Stimulated activated effector memory CD8-positive, alpha-beta T cell treated with anti-CD3 and anti-CD28 coated beads, Interleukin-12 subunit alpha, Interleukin-12 subunit beta, amount 100 ng/mL, for 72 hours (primary cell): ENCODE results near the gene RS1.

ENCODE experiments used
- ATAC-seq: fragments of 150-1000 bp; cut with Tn5 transposase; 2 replicates; pipeline ENCODE4 v1.10.0; 2021
- DNase-seq, 2 donors: peaks; one replicate each; pipeline ENCODE4 v3.0.0; 2021 to 2022; ENCODE audit warnings: low spot score in 2 of 2
- H3K27ac Mint-ChIP-seq: one replicate; pipeline ENCODE4 v1.8.0; 2022; ENCODE audit warnings: mild to moderate bottlenecking, mixed read lengths
- H3K36me3 Mint-ChIP-seq: one replicate; pipeline ENCODE4 v1.8.0; 2022; ENCODE audit warnings: mild to moderate bottlenecking, mixed read lengths
- H3K4me1 Mint-ChIP-seq: one replicate; pipeline ENCODE4 v1.8.0; 2022; ENCODE audit warnings: mixed read lengths
- H3K4me3 Mint-ChIP-seq: one replicate; pipeline ENCODE4 v1.8.0; 2022; ENCODE audit warnings: mild to moderate bottlenecking, mixed read lengths
- H3K9me3 Mint-ChIP-seq: one replicate; pipeline ENCODE4 v1.8.0; 2022; ENCODE audit warnings: mixed read lengths

RS1 gene

GRCh38 chrX:18677161-18677869 is 5.4 kb upstream of the RS1 start:
- Mint-ChIP-seq H3K9me3 (no peaks in the 10 kb centered on the region), H3K27ac (no peak overlapping the region), H3K4me1 (peaks cover 5% of the 10 kb centered on the region), H3K4me3 (no peak overlapping the region), H3K36me3 (peaks cover 22% of the 10 kb centered on the region)
- DNase-seq (no peak), ATAC-seq (no peak)

- H3K27ac Mint-ChIP-seq, result no peak overlapping the region
- ATAC-seq (no peak), DNase-seq (no peak)
- peaks cover 22% of the 10 kb centered on the region for H3K36me3 Mint-ChIP-seq
- peaks cover 5% of the 10 kb centered on the region for H3K4me1 Mint-ChIP-seq
- no peaks in the 10 kb centered on the region for H3K9me3 Mint-ChIP-seq
- H3K4me3 Mint-ChIP-seq, result no peak overlapping the region
These were observed 4.6 kb upstream of the RS1 start for GRCh38 chrX:18676470-18676869.

- Mint-ChIP-seq H3K36me3 (peaks cover 22% of the 10 kb centered on the region), H3K9me3 (no peaks in the 10 kb centered on the region), H3K27ac (no peak overlapping the region), H3K4me1 (peaks cover 5% of the 10 kb centered on the region), H3K4me3 (peak overlapping the region; percentile 61)
- DNase-seq, result no peak
- ATAC-seq, result no peak
These were observed 4.1 kb upstream of the RS1 start for GRCh38 chrX:18676050-18676449.

- DNase-seq, result peak; percentile 77 to 89
- Mint-ChIP-seq H3K4me1 (peaks cover 5% of the 10 kb centered on the region), H3K9me3 (no peaks in the 10 kb centered on the region), H3K36me3 (peaks cover 22% of the 10 kb centered on the region), H3K27ac (peak overlapping the region; percentile 94), H3K4me3 (peak overlapping the region; percentile 61)
- peak; percentile 88 for ATAC-seq
These were observed 3.2 kb upstream of the RS1 start for GRCh38 chrX:18674788-18675735.

GRCh38 chrX:18674417-18674787 is 2.5 kb upstream of the RS1 start:
- Mint-ChIP-seq H3K4me3 (peak overlapping the region; percentile 61), H3K4me1 (peaks cover 5% of the 10 kb centered on the region), H3K36me3 (peaks cover 22% of the 10 kb centered on the region), H3K27ac (peak overlapping the region; percentile 94), H3K9me3 (no peaks in the 10 kb centered on the region)
- DNase-seq (peak; percentile 2 to 56), ATAC-seq (peak; percentile 52)

- H3K36me3 Mint-ChIP-seq, result no peaks in the 10 kb centered on the region
- no peak for ATAC-seq
- H3K27ac Mint-ChIP-seq, result no peak overlapping the region
- no peak overlapping the region for H3K4me3 Mint-ChIP-seq
- peaks cover 4% of the 10 kb centered on the region for H3K4me1 Mint-ChIP-seq
- DNase-seq, result no peak
- peaks cover 2% of the 10 kb centered on the region for H3K9me3 Mint-ChIP-seq
These were observed 3.7 kb downstream of the RS1 start for GRCh38 chrX:18668071-18668835.

- no peaks in the 10 kb centered on the region for H3K36me3 Mint-ChIP-seq
- peaks cover 4% of the 10 kb centered on the region for H3K4me1 Mint-ChIP-seq
- H3K9me3 Mint-ChIP-seq, result peaks cover 2% of the 10 kb centered on the region
- no peak for ATAC-seq
- DNase-seq, result no peak
- no peak overlapping the region for H3K4me3 Mint-ChIP-seq
- H3K27ac Mint-ChIP-seq, result no peak overlapping the region
These were observed 5.3 kb downstream of the RS1 start for GRCh38 chrX:18666614-18667013.

- Mint-ChIP-seq H3K36me3 (no peaks in the 10 kb centered on the region), H3K27ac (no peak overlapping the region), H3K9me3 (peaks cover 2% of the 10 kb centered on the region), H3K4me1 (peaks cover 4% of the 10 kb centered on the region), H3K4me3 (no peak overlapping the region)
- ATAC-seq (no peak), DNase-seq (no peak)
These were observed 7.0 kb downstream of the RS1 start for GRCh38 chrX:18664947-18665346.

- ATAC-seq (no peak), DNase-seq (no peak)
- peaks cover 2% of the 10 kb centered on the region for H3K9me3 Mint-ChIP-seq
- no peaks in the 10 kb centered on the region for H3K36me3 Mint-ChIP-seq
- H3K27ac Mint-ChIP-seq, result no peak overlapping the region
- H3K4me3 Mint-ChIP-seq, result no peak overlapping the region
- peaks cover 3% of the 10 kb centered on the region for H3K4me1 Mint-ChIP-seq
These were observed 10.6 kb downstream of the RS1 start for GRCh38 chrX:18661273-18661672.

GRCh38 chrX:18654875-18655836 is 16.8 kb downstream of the RS1 start:
- H3K4me1 Mint-ChIP-seq, result no peaks in the 10 kb centered on the region
- H3K4me3 Mint-ChIP-seq, result no peak overlapping the region
- DNase-seq (no peak), ATAC-seq (no peak)
- no peaks in the 10 kb centered on the region for H3K36me3 Mint-ChIP-seq
- no peak overlapping the region for H3K27ac Mint-ChIP-seq
- H3K9me3 Mint-ChIP-seq, result no peaks in the 10 kb centered on the region

GRCh38 chrX:18652636-18653035 is 19.3 kb downstream of the RS1 start:
- DNase-seq (no peak), ATAC-seq (no peak)
- Mint-ChIP-seq H3K9me3 (no peaks in the 10 kb centered on the region), H3K27ac (no peak overlapping the region), H3K4me1 (no peaks in the 10 kb centered on the region), H3K4me3 (no peak overlapping the region), H3K36me3 (no peaks in the 10 kb centered on the region)

GRCh38 chrX:18650662-18651061 is 21.2 kb downstream of the RS1 start:
- ATAC-seq (no peak), DNase-seq (no peak)
- Mint-ChIP-seq H3K27ac (no peak overlapping the region), H3K4me3 (no peak overlapping the region), H3K36me3 (no peaks in the 10 kb centered on the region), H3K4me1 (no peaks in the 10 kb centered on the region), H3K9me3 (no peaks in the 10 kb centered on the region)

GRCh38 chrX:18649498-18649951 is 22.4 kb downstream of the RS1 start:
- DNase-seq (no peak), ATAC-seq (no peak)
- Mint-ChIP-seq H3K27ac (no peak overlapping the region), H3K36me3 (no peaks in the 10 kb centered on the region), H3K9me3 (no peaks in the 10 kb centered on the region), H3K4me1 (no peaks in the 10 kb centered on the region), H3K4me3 (no peak overlapping the region)

GRCh38 chrX:18647621-18648020 is 24.3 kb downstream of the RS1 start:
- ATAC-seq, result no peak
- Mint-ChIP-seq H3K4me3 (no peak overlapping the region), H3K9me3 (no peaks in the 10 kb centered on the region), H3K27ac (no peak overlapping the region), H3K36me3 (no peaks in the 10 kb centered on the region), H3K4me1 (no peaks in the 10 kb centered on the region)
- DNase-seq, result no peak
